Uterus (tissue), 4 donors: ENCODE measurements around the gene TSPAN5. TPM values are rescaled to one million over a fixed set of nuclear protein-coding genes. Genes with fewer than 3 reads are reported as not detected.

Experiments
- DNase-seq, 2 donors: peaks; one replicate each; pipeline ENCODE4 v3.0.0-alpha.2; 2019 to 2020
- H3K27ac ChIP-seq, 2 donors: fragments of 200-600 bp; sonication (generic); 1 replicate in 1 of 2; 2 replicates in 1 of 2; pipeline ENCODE4 v1.5.1; 2016 to 2018
- H3K27me3 ChIP-seq, 2 donors: fragments of 200-600 bp; sonication (generic); one replicate each; pipeline ENCODE4 v1.5.1; 2018 to 2019; ENCODE audit warnings: control low read depth in 1 of 2
- H3K36me3 ChIP-seq, 2 donors: fragments of 200-600 bp; sonication (generic); one replicate each; pipeline ENCODE4 v1.5.1; 2019; ENCODE audit warnings: control low read depth in 1 of 2
- H3K4me1 ChIP-seq, 2 donors: fragments of 200-600 bp; sonication (generic); one replicate each; pipeline ENCODE4 v1.5.1; 2018 to 2019; ENCODE audit warnings: control low read depth in 1 of 2
- H3K4me3 ChIP-seq, 2 donors: fragments of 200-600 bp; sonication (generic); 1 replicate in 1 of 2; 2 replicates in 1 of 2; pipeline ENCODE4 v1.5.1; 2018 to 2019; ENCODE audit warnings: mild to moderate bottlenecking in 1 of 2
- H3K9me3 ChIP-seq, 2 donors: fragments of 200-600 bp; sonication (generic); one replicate each; pipeline ENCODE4 v1.5.1; 2019; ENCODE audit warnings: control low read depth in 1 of 2
- CTCF ChIP-seq, 4 experiments: fragments of 200-600 bp in 2 of 4; fragments of 450-650 bp in 2 of 4; sonication (generic) in 2 of 4; IDR thresholded peaks; one replicate each; pipeline ENCODE4 v1.5.1; 2016 to 2019; ENCODE audit warnings: antibody characterized with exemption in 4 of 4, mild to moderate bottlenecking in 2 of 4, moderate library complexity in 1 of 4
- POLR2A ChIP-seq, 2 donors: fragments of 450-650 bp; IDR thresholded peaks; one replicate each; pipeline ENCODE4 v1.6.1; 2016; ENCODE audit warnings: antibody characterized with exemption in 2 of 2, mild to moderate bottlenecking in 1 of 2, moderate library complexity in 1 of 2
- intact Hi-C: fragments of 100-400 bp; cut with DNase I; formaldehyde crosslinking; loops from one replicate; pipeline ENCODE4 v1.15.1; 2023; ENCODE audit warnings: low total_unique reads
- total RNA-seq, 4 donors: library from RNA; depleted of rRNA in 3 of 4; stranded (reverse); fragments of >200 nt in 3 of 4; gene quantifications; one replicate each; pipeline versions ENCODE4 v1.1.0 to v1.2.4, GENCODE V29; 2014 to 2023
- donor health status: DM: yes; HTN: yes; CAD: no.

Gene TSPAN5
- total RNA-seq, 4 donors from 2014 or later = 15.9 to 45.3 (median 30.3) TPM

GRCh38 chr4:98680806-98681205, 22.4 kb upstream of the TSPAN5 start:
- DNase-seq = no peak
- TF ChIP-seq CTCF (IDR thresholded peaks at IDR 0.05) (no peak), POLR2A (IDR thresholded peaks at IDR 0.05) (no peak)
- H3K4me3 ChIP-seq = no peak overlapping the region
- no peak overlapping the region for H3K27ac ChIP-seq
- H3K36me3 ChIP-seq = no peaks in the 10 kb centered on the region
- H3K9me3 ChIP-seq = no peaks in the 10 kb centered on the region
- H3K4me1 ChIP-seq = no peaks in the 10 kb centered on the region
- no peaks in the 10 kb centered on the region for H3K27me3 ChIP-seq
- intact Hi-C loops = no loop called here

GRCh38 chr4:98679738-98680137, 21.3 kb upstream of the TSPAN5 start:
- Histone ChIP-seq H3K9me3 (no peaks in the 10 kb centered on the region), H3K27me3 (no peaks in the 10 kb centered on the region), H3K4me3 (no peak overlapping the region), H3K36me3 (no peaks in the 10 kb centered on the region), H3K4me1 (no peaks in the 10 kb centered on the region), H3K27ac (no peak overlapping the region)
- no peak for DNase-seq
- intact Hi-C loops = no loop called here
- TF ChIP-seq CTCF (IDR thresholded peaks at IDR 0.05) = no peak
- no peak for TF ChIP-seq POLR2A (IDR thresholded peaks at IDR 0.05)

- TF ChIP-seq CTCF (IDR thresholded peaks at IDR 0.05) (no peak), POLR2A (IDR thresholded peaks at IDR 0.05) (no peak)
- H3K36me3 ChIP-seq = no peaks in the 10 kb centered on the region
- H3K4me3 ChIP-seq = no peak overlapping the region
- no peak for DNase-seq
- H3K4me1 ChIP-seq = no peaks in the 10 kb centered on the region
- H3K27ac ChIP-seq = no peak overlapping the region
- no peaks in the 10 kb centered on the region for H3K27me3 ChIP-seq
- H3K9me3 ChIP-seq = no peaks in the 10 kb centered on the region
- intact Hi-C loops = no loop called here
Observed at GRCh38 chr4:98677799-98678198, 19.4 kb upstream of the TSPAN5 start.

GRCh38 chr4:98674404-98675173, 16.2 kb upstream of the TSPAN5 start:
- no peaks in the 10 kb centered on the region for H3K4me1 ChIP-seq
- no peak overlapping the region for H3K4me3 ChIP-seq
- H3K27me3 ChIP-seq = no peaks in the 10 kb centered on the region
- intact Hi-C loops = no loop called here
- H3K9me3 ChIP-seq = no peaks in the 10 kb centered on the region
- TF ChIP-seq CTCF (IDR thresholded peaks at IDR 0.05) (no peak), POLR2A (IDR thresholded peaks at IDR 0.05) (no peak)
- H3K36me3 ChIP-seq = no peaks in the 10 kb centered on the region
- DNase-seq = no peak
- H3K27ac ChIP-seq = no peak overlapping the region

GRCh38 chr4:98673978-98674377, 15.6 kb upstream of the TSPAN5 start:
- no peak for TF ChIP-seq CTCF (IDR thresholded peaks at IDR 0.05)
- intact Hi-C loops = no loop called here
- Histone ChIP-seq H3K9me3 (no peaks in the 10 kb centered on the region), H3K36me3 (no peaks in the 10 kb centered on the region), H3K4me1 (no peaks in the 10 kb centered on the region), H3K4me3 (no peak overlapping the region), H3K27me3 (no peaks in the 10 kb centered on the region), H3K27ac (no peak overlapping the region)
- DNase-seq = no peak
